Dendritic cell treated with granulocyte-macrophage colony-stimulating factor and Interleukin-4, amounts not matched to agents 40 ng/mL and 50 ng/mL, for 4 days (primary cell): ENCODE measurements around the gene KCNS3.
A peak's percentile ranks its signal among the peaks of the same experiment; 100 is the strongest.

ENCODE experiments used
- H3K27ac Mint-ChIP-seq: one replicate; pipeline ENCODE4 v1.8.0; 2022; ENCODE audit warnings: mild to moderate bottlenecking, mixed read lengths
- H3K27me3 Mint-ChIP-seq: one replicate; pipeline ENCODE4 v1.8.0; 2022; ENCODE audit warnings: mild to moderate bottlenecking, mixed read lengths
- H3K36me3 Mint-ChIP-seq: one replicate; pipeline ENCODE4 v1.8.0; 2022; ENCODE audit warnings: low read depth, mixed read lengths
- H3K4me1 Mint-ChIP-seq: one replicate; pipeline ENCODE4 v1.8.0; 2022; ENCODE audit warnings: low read depth, mixed read lengths
- H3K4me3 Mint-ChIP-seq: one replicate; pipeline ENCODE4 v1.8.0; 2022; ENCODE audit warnings: mild to moderate bottlenecking, moderate library complexity, mixed read lengths
- H3K9me3 Mint-ChIP-seq: one replicate; pipeline ENCODE4 v1.8.0; 2022; ENCODE audit warnings: mixed read lengths
- intact Hi-C: fragments of 100-400 bp; cut with micrococcal nuclease; formaldehyde crosslinking; loops from one replicate; pipeline ENCODE4 v1.15.0; 2022

The KCNS3 gene

GRCh38 chr2:17878281-17879136 is at the start of gene KCNS3:
TSS of gene KCNS3 (plus strand) at chr2:17878667. CDS start at chr2:17931009, 52,342 bp downstream.
- intact Hi-C loops = no loop called here
- H3K4me1 Mint-ChIP-seq = peaks cover 19% of the 10 kb centered on the region

GRCh38 chr2:17830053-17831034 is 48.1 kb upstream of the KCNS3 start:
- Mint-ChIP-seq H3K27ac (no peak overlapping the region), H3K9me3 (peaks cover 8% of the 10 kb centered on the region), H3K36me3 (no peaks in the 10 kb centered on the region), H3K4me3 (peak overlapping the region; percentile 47), H3K27me3 (peaks cover 20% of the 10 kb centered on the region), H3K4me1 (peaks cover 11% of the 10 kb centered on the region)
- intact Hi-C loops = loop anchor here (1.0 to 5.0 kb wide), 2 partner anchors 58 to 111 kb away; no protein-coding TSS in a partner anchor

More at GRCh38 chr2:17878281-17879136, at the start of gene KCNS3:
- Mint-ChIP-seq H3K4me3 (peak within 1 kb of the TSS; percentile 73), H3K27ac (no peak within 1 kb of the TSS), H3K36me3 (no peaks in the 10 kb centered on the region), H3K9me3 (no peaks in the 10 kb centered on the region), H3K27me3 (peaks cover 74% of the 10 kb centered on the region)

GRCh38 chr2:17835516-17835915 is 43.0 kb upstream of the KCNS3 start:
- no peak overlapping the region for H3K27ac Mint-ChIP-seq
- intact Hi-C loops = no loop called here
- no peaks in the 10 kb centered on the region for H3K9me3 Mint-ChIP-seq
- peaks cover 15% of the 10 kb centered on the region for H3K27me3 Mint-ChIP-seq
- peaks cover 5% of the 10 kb centered on the region for H3K4me1 Mint-ChIP-seq
- H3K36me3 Mint-ChIP-seq = no peaks in the 10 kb centered on the region
- no peak overlapping the region for H3K4me3 Mint-ChIP-seq

GRCh38 chr2:17839959-17840358 is 38.5 kb upstream of the KCNS3 start:
- Mint-ChIP-seq H3K36me3 (no peaks in the 10 kb centered on the region), H3K4me1 (no peaks in the 10 kb centered on the region), H3K9me3 (no peaks in the 10 kb centered on the region), H3K27ac (no peak overlapping the region), H3K27me3 (no peaks in the 10 kb centered on the region), H3K4me3 (no peak overlapping the region)
- intact Hi-C loops = no loop called here

GRCh38 chr2:17843457-17843856 is 35.0 kb upstream of the KCNS3 start:
- Mint-ChIP-seq H3K27ac (no peak overlapping the region), H3K4me1 (no peaks in the 10 kb centered on the region), H3K4me3 (no peak overlapping the region), H3K36me3 (no peaks in the 10 kb centered on the region), H3K9me3 (no peaks in the 10 kb centered on the region), H3K27me3 (no peaks in the 10 kb centered on the region)
- intact Hi-C loops = no loop called here

- intact Hi-C loops = no loop called here
- H3K9me3 Mint-ChIP-seq = no peaks in the 10 kb centered on the region
- no peaks in the 10 kb centered on the region for H3K27me3 Mint-ChIP-seq
- no peaks in the 10 kb centered on the region for H3K36me3 Mint-ChIP-seq
- H3K4me1 Mint-ChIP-seq = no peaks in the 10 kb centered on the region
- H3K27ac Mint-ChIP-seq = no peak overlapping the region
- H3K4me3 Mint-ChIP-seq = no peak overlapping the region
Measured at GRCh38 chr2:17845806-17846205, 32.7 kb upstream of the KCNS3 start.

GRCh38 chr2:17846676-17847075 is 31.8 kb upstream of the KCNS3 start:
- Mint-ChIP-seq H3K4me3 (no peak overlapping the region), H3K4me1 (no peaks in the 10 kb centered on the region), H3K27ac (no peak overlapping the region), H3K9me3 (no peaks in the 10 kb centered on the region), H3K27me3 (no peaks in the 10 kb centered on the region), H3K36me3 (no peaks in the 10 kb centered on the region)
- intact Hi-C loops = no loop called here

GRCh38 chr2:17847236-17847635 is 31.2 kb upstream of the KCNS3 start:
- no peaks in the 10 kb centered on the region for H3K27me3 Mint-ChIP-seq
- H3K27ac Mint-ChIP-seq = no peak overlapping the region

GRCh38 chr2:17849275-17849674 is 29.2 kb upstream of the KCNS3 start:
- H3K4me1 Mint-ChIP-seq = no peaks in the 10 kb centered on the region
- no peak overlapping the region for H3K4me3 Mint-ChIP-seq
- intact Hi-C loops = no loop called here
- no peak overlapping the region for H3K27ac Mint-ChIP-seq
- no peaks in the 10 kb centered on the region for H3K36me3 Mint-ChIP-seq
- H3K9me3 Mint-ChIP-seq = no peaks in the 10 kb centered on the region
- peaks cover 6% of the 10 kb centered on the region for H3K27me3 Mint-ChIP-seq

More at GRCh38 chr2:17847236-17847635, 31.2 kb upstream of the KCNS3 start:
- H3K36me3 Mint-ChIP-seq = no peaks in the 10 kb centered on the region
- H3K4me3 Mint-ChIP-seq = no peak overlapping the region
- intact Hi-C loops = no loop called here
- no peaks in the 10 kb centered on the region for H3K9me3 Mint-ChIP-seq
- no peaks in the 10 kb centered on the region for H3K4me1 Mint-ChIP-seq

GRCh38 chr2:17850151-17850550 is 28.3 kb upstream of the KCNS3 start:
- Mint-ChIP-seq H3K27ac (no peak overlapping the region), H3K27me3 (peaks cover 7% of the 10 kb centered on the region), H3K36me3 (no peaks in the 10 kb centered on the region), H3K4me3 (no peak overlapping the region), H3K9me3 (no peaks in the 10 kb centered on the region), H3K4me1 (no peaks in the 10 kb centered on the region)
- intact Hi-C loops = no loop called here

- Mint-ChIP-seq H3K27me3 (peaks cover 12% of the 10 kb centered on the region), H3K9me3 (no peaks in the 10 kb centered on the region), H3K36me3 (no peaks in the 10 kb centered on the region), H3K27ac (no peak overlapping the region), H3K4me1 (peaks cover under 1% of the 10 kb centered on the region), H3K4me3 (no peak overlapping the region)
- intact Hi-C loops = loop anchor here (1.0 kb wide), 2 partner anchors 326 to 526 kb away; no protein-coding TSS in a partner anchor
Measured at GRCh38 chr2:17851731-17852585, 26.5 kb upstream of the KCNS3 start.

- intact Hi-C loops = no loop called here
- H3K36me3 Mint-ChIP-seq = no peaks in the 10 kb centered on the region
- H3K27ac Mint-ChIP-seq = no peak overlapping the region
- H3K27me3 Mint-ChIP-seq = peaks cover 23% of the 10 kb centered on the region
- H3K9me3 Mint-ChIP-seq = no peaks in the 10 kb centered on the region
- H3K4me3 Mint-ChIP-seq = no peak overlapping the region
- peaks cover 5% of the 10 kb centered on the region for H3K4me1 Mint-ChIP-seq
Measured at GRCh38 chr2:17853799-17854198, 24.7 kb upstream of the KCNS3 start.

GRCh38 chr2:17857021-17857420 is 21.4 kb upstream of the KCNS3 start:
- no peaks in the 10 kb centered on the region for H3K9me3 Mint-ChIP-seq
- H3K27me3 Mint-ChIP-seq = peaks cover 25% of the 10 kb centered on the region
- peaks cover 5% of the 10 kb centered on the region for H3K4me1 Mint-ChIP-seq
- no peaks in the 10 kb centered on the region for H3K36me3 Mint-ChIP-seq
- H3K27ac Mint-ChIP-seq = no peak overlapping the region
- no peak overlapping the region for H3K4me3 Mint-ChIP-seq
- intact Hi-C loops = no loop called here
